ENCODE data around the gene NUAK1. TPM values are rescaled to one million over a fixed set of nuclear protein-coding genes. Genes with fewer than 3 reads are reported as not detected.
"Not testable (repeated sequence)": the region's sequence is repeated elsewhere in the genome, so short reads cannot be mapped to it uniquely, and the experiment has no call there.

NUAK1 gene
- total RNA-seq, 1 donor from 2014 or later = 42.1 TPM

GRCh38 chr12:106031761-106032622, 106.8 kb downstream of the NUAK1 start:
- no peak for DNase-seq (ENCODE audit: missing footprints)
- intact Hi-C loops (cut with DNase I) = no loop called here
- peak; percentile 37 for ATAC-seq

- intact Hi-C loops (cut with DNase I) = no loop called here
- no peak for DNase-seq (ENCODE audit: missing footprints)
- ATAC-seq = no peak
These were observed 108.3 kb downstream of the NUAK1 start for GRCh38 chr12:106030210-106031071.

- ATAC-seq (no peak), DNase-seq (ENCODE audit: missing footprints) (no peak)
- intact Hi-C loops (cut with DNase I) = no loop called here
These were observed 109.2 kb downstream of the NUAK1 start for GRCh38 chr12:106029532-106029931.

- ATAC-seq (no peak), DNase-seq (ENCODE audit: missing footprints) (no peak)
- intact Hi-C loops (cut with DNase I) = no loop called here
These were observed 110.8 kb downstream of the NUAK1 start for GRCh38 chr12:106027911-106028310.

- DNase-seq (ENCODE audit: missing footprints) = no peak
- ATAC-seq = no peak
- intact Hi-C loops (cut with DNase I) = no loop called here
These were observed 111.5 kb downstream of the NUAK1 start for GRCh38 chr12:106027286-106027685.

GRCh38 chr12:106025129-106025528, 113.6 kb downstream of the NUAK1 start:
- ATAC-seq = no peak
- no peak for DNase-seq (ENCODE audit: missing footprints)
- intact Hi-C loops (cut with DNase I) = no loop called here

- ATAC-seq (no peak), DNase-seq (ENCODE audit: missing footprints) (no peak)
- intact Hi-C loops (cut with DNase I) = no loop called here
These were observed 115.7 kb downstream of the NUAK1 start for GRCh38 chr12:106023039-106023438.

DNA sequence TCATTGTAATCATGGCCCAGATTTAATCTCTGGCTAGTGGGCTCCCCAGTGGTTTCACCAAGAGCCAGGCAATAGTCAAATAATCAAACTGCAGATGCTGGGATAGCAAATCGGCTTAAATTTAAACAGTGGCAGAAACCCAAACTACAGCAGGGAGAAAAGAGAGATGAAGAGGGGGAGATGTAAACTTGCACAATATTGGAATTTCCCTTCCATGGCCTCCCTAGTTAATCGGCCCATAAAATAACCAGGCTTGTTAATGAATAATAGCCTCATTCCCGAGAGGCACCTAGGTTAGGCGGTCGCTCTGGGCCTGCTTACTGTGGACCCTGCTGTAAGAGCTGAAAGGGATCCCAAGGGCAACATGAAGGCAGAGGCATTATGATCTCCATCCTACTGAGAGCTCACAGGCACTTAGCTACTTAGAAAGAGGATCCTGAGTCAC, 116.2 kb downstream of the NUAK1 start:
- no peak for DNase-seq (ENCODE audit: missing footprints)
- intact Hi-C loops (cut with DNase I) = no loop called here
- ATAC-seq = no peak

DNA sequence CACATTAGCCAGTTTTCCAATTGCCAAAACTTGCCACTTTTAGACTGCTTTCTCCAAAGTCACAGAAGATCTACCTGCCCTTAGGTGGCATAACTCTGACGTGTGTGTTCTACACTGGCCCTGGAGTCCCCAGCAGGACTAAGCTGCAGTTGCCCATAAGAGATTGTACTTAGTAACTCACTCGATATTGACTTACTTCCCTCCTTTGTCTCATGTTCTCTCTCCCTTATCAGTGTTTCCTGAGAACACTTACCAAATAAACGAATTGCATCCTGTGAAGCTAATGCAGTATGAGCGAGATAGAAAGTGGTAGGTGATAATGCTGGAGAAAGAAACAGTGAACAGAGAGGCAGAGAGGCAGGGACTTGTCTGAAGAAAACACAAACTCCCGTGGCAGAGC, 117.2 kb downstream of the NUAK1 start:
- intact Hi-C loops (cut with DNase I) = no loop called here
- no peak for DNase-seq (ENCODE audit: missing footprints)
- ATAC-seq = no peak

DNA sequence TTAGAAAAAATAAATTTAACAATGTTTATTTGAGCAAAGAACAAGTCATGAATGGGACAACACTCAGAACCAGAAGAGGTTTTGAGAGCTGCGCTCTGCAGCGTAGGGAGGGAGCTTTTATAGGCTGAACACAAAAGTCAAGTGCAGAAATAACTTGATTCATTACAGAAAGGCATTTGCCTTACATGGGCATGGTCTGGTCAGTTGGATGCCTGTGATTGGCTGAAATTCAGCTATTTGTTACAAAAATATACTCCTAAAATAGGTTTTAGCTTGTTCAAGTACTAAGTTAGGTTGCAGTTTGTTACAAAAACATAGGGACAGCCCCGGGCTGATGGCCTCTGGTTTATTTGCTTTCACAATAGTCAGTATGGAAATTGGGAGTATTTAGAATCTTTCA, 118.0 kb downstream of the NUAK1 start:
- ATAC-seq = no peak
- intact Hi-C loops (cut with DNase I) = no loop called here
- no peak for DNase-seq (ENCODE audit: missing footprints)

DNA sequence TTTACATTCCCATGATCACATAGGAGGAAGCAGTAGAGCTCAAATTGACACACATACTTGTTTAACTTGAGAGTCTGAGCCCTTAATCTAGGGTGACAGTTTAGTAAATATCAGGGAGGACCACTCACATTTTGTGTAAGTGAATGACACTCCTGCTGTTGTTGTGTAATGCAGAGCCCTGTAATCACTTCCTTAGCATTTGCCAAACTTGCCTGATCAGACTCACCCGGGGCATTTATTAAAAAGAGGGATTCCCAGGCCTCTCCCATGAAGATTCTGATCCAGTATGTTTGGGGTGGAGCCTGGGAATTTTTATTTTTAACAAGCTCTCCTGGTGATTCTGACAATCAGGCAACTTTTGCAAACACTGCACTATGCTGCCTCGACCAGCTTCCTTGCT, 119.6 kb downstream of the NUAK1 start:
- DNase-seq (ENCODE audit: missing footprints) (no peak), ATAC-seq (no peak)
- intact Hi-C loops (cut with DNase I) = no loop called here

DNA sequence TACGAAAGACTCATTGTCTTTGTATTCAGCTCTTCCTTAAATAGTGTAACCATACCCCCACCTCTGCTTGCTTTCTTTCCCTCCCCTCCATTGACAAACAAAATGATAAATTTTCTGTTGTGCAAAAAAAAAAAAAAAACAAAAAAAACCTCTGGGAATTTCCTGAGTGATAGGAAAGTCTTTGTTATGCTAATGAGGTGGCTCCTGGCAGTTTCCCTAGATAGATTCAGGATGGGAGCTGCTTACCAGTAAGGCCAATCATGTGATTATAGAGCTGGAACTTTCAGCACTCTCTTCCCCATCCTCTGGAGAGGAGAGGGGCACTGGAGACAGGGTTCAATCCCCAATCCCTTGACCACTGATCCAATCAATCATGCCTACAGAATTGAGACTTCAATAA, 120.5 kb downstream of the NUAK1 start:
- no peak for ATAC-seq
- DNase-seq (ENCODE audit: missing footprints) = no peak
- intact Hi-C loops (cut with DNase I) = no loop called here

- ATAC-seq; DNase-seq (ENCODE audit: missing footprints); intact Hi-C loops (cut with DNase I): not testable (repeated sequence)
These were observed 122.0 kb downstream of the NUAK1 start for GRCh38 chr12:106016601-106017278.

GRCh38 chr12:106015646-106016045, 123.1 kb downstream of the NUAK1 start:
- DNase-seq (ENCODE audit: missing footprints) = no peak
- ATAC-seq = no peak
- intact Hi-C loops (cut with DNase I) = no loop called here

GRCh38 chr12:106013941-106014340, 124.8 kb downstream of the NUAK1 start:
- ATAC-seq (no peak), DNase-seq (ENCODE audit: missing footprints) (no peak)
- intact Hi-C loops (cut with DNase I) = no loop called here

Other genes with a start within 250 kb of the NUAK1 start
- 40.2 TPM for gene CKAP4, start 109.1 kb upstream of the NUAK1 start, total RNA-seq
- 93.7 TPM for gene TCP11L2, start 163.8 kb upstream of the NUAK1 start, total RNA-seq
- gene POLR3B, start 218.8 kb upstream of the NUAK1 start, total RNA-seq = 7.3 TPM

Measured in Right ventricle myocardium inferior (tissue), 1 donor.